SK-N-SH treated with all-trans-retinoic acid at 6 μM for 48 hours (cell line): ENCODE results near the gene SDK1.
A peak's percentile ranks its signal among the peaks of the same experiment; 100 is the strongest.

Experiments
- ATAC-seq: fragments of 200-7000 bp; cut with Tn5 transposase; 3 replicates; pipeline ENCODE4 v1.9.1; 2020; ENCODE audit warnings: mild to moderate bottlenecking, moderate library complexity
- ARNTL ChIP-seq: fragments of 450-650 bp; formaldehyde crosslinking; IDR thresholded peaks from 2 replicates; pipeline ENCODE4 v1.5.0; 2020; ENCODE audit warnings: low read depth, mild to moderate bottlenecking, moderate library complexity, borderline replicate concordance
- BACH2 ChIP-seq: fragments of 250-450 bp; sonication (Bioruptor Pico); IDR thresholded peaks from 2 replicates; pipeline ENCODE4 v1.9.0; 2021; ENCODE audit warnings: mild to moderate bottlenecking, borderline replicate concordance
- CREB5 ChIP-seq: fragments of 250-450 bp; sonication (Bioruptor Pico); IDR thresholded peaks from 2 replicates; pipeline ENCODE4 v1.5.1; 2020; ENCODE audit warnings: low read depth, mild to moderate bottlenecking, moderate library complexity
- CSDC2 ChIP-seq: fragments of 250-450 bp; sonication (Bioruptor Pico); IDR thresholded peaks from 2 replicates; pipeline ENCODE4 v1.5.0; 2020; ENCODE audit warnings: mild to moderate bottlenecking, moderate library complexity
- CSRNP3 ChIP-seq: fragments of 250-450 bp; sonication (Bioruptor Pico); IDR thresholded peaks from 2 replicates; pipeline ENCODE4 v1.5.1; 2021; ENCODE audit warnings: mild to moderate bottlenecking, moderate library complexity
- ESRRG ChIP-seq: fragments of 250-450 bp; sonication (Bioruptor Pico); IDR thresholded peaks from 2 replicates; pipeline ENCODE4 v1.6.1; 2021; ENCODE audit warnings: mild to moderate bottlenecking
- OSR1 ChIP-seq: fragments of 250-450 bp; sonication (Bioruptor Pico); IDR thresholded peaks from 2 replicates; pipeline ENCODE4 v1.8.0; 2022; ENCODE audit warnings: moderate library complexity, mild to moderate bottlenecking, inconsistent platforms
- PATZ1 ChIP-seq: fragments of 250-450 bp; sonication (Bioruptor Pico); IDR thresholded peaks from 2 replicates; pipeline ENCODE4 v1.8.0; 2020; ENCODE audit warnings: mild to moderate bottlenecking, moderate library complexity, borderline replicate concordance
- POU6F1 ChIP-seq: fragments of 250-450 bp; sonication (Bioruptor Pico); IDR thresholded peaks from 2 replicates; pipeline ENCODE4 v1.8.0; 2021; ENCODE audit warnings: low read depth, mild to moderate bottlenecking, moderate library complexity, borderline replicate concordance
- PPARA ChIP-seq: fragments of 250-450 bp; sonication (Bioruptor Pico); IDR thresholded peaks from 2 replicates; pipeline ENCODE4 v1.5.0; 2020; ENCODE audit warnings: mild to moderate bottlenecking, borderline replicate concordance
- RARB ChIP-seq: fragments of 250-450 bp; sonication (Bioruptor Pico); IDR thresholded peaks from 2 replicates; pipeline ENCODE4 v1.8.0; 2021; ENCODE audit warnings: mild to moderate bottlenecking, moderate library complexity
- TOX ChIP-seq: fragments of 250-450 bp; sonication (Bioruptor Pico); IDR thresholded peaks from 2 replicates; pipeline ENCODE4 v1.8.0; 2021; ENCODE audit warnings: mild to moderate bottlenecking, moderate library complexity, borderline replicate concordance
- TSHZ2 ChIP-seq: fragments of 250-450 bp; sonication (Bioruptor Pico); IDR thresholded peaks from 2 replicates; pipeline ENCODE4 v1.5.0; 2020; ENCODE audit warnings: mild to moderate bottlenecking, moderate library complexity
- ZC3H10 ChIP-seq: fragments of 250-450 bp; sonication (Bioruptor Pico); IDR thresholded peaks from 2 replicates; pipeline ENCODE4 v1.5.1; 2021; ENCODE audit warnings: mild to moderate bottlenecking, moderate library complexity
- ZFP3 ChIP-seq: fragments of 250-450 bp; sonication (Bioruptor Pico); IDR thresholded peaks from 2 replicates; pipeline ENCODE4 v1.5.0; 2020; ENCODE audit warnings: mild to moderate bottlenecking, moderate library complexity
- ZFP30 ChIP-seq: fragments of 450-650 bp; formaldehyde crosslinking; IDR thresholded peaks from 2 replicates; pipeline ENCODE4 v1.5.0; 2022; ENCODE audit warnings: mild to moderate bottlenecking, moderate library complexity
- ZNF565 ChIP-seq: fragments of 450-650 bp; formaldehyde crosslinking; conservative IDR thresholded peaks from 2 replicates; pipeline ENCODE4 v1.5.0; 2020; ENCODE audit warnings: low read depth, mild to moderate bottlenecking, moderate library complexity
- ZNF8 ChIP-seq: fragments of 450-650 bp; formaldehyde crosslinking; IDR thresholded peaks from 2 replicates; pipeline ENCODE4 v1.5.0; 2020; ENCODE audit warnings: mild to moderate bottlenecking, moderate library complexity

SDK1 gene

GRCh38 chr7:3480197-3480596 is 179.1 kb downstream of the SDK1 start:
- TF ChIP-seq OSR1: no peak
- TF ChIP-seq RARB (CRISPR knock-in tag): no peak
- TF ChIP-seq ESRRG: no peak
- no peak for TF ChIP-seq PATZ1
- TF ChIP-seq PPARA (CRISPR knock-in tag): no peak
- TF ChIP-seq ARNTL (CRISPR knock-in tag): no peak
- no peak for TF ChIP-seq ZNF8
- no peak for TF ChIP-seq BACH2 (CRISPR knock-in tag)
- TF ChIP-seq CSRNP3: no peak
- TF ChIP-seq ZNF565 (CRISPR knock-in tag): no peak
- TF ChIP-seq CREB5: no peak
- TF ChIP-seq ZC3H10 (CRISPR knock-in tag): no peak
- TF ChIP-seq ZFP30: no peak
- no peak for TF ChIP-seq TOX (CRISPR knock-in tag)
- TF ChIP-seq POU6F1 (CRISPR knock-in tag): no peak
- TF ChIP-seq TSHZ2 (CRISPR knock-in tag): no peak
- no peak for ATAC-seq

- ATAC-seq: no peak
- TF ChIP-seq CREB5 (no peak), PPARA (CRISPR knock-in tag) (no peak), CSDC2 (CRISPR knock-in tag) (no peak), OSR1 (no peak)
Observed at GRCh38 chr7:3481435-3481834, 180.4 kb downstream of the SDK1 start.

GRCh38 chr7:3482147-3482921 is 181.3 kb downstream of the SDK1 start:
- peak; percentile 94 for ATAC-seq
- TF ChIP-seq ZFP3 (CRISPR knock-in tag) (0 out of 2 replicates have a peak, but pooled peaks have one; percentile 50), ZNF565 (CRISPR knock-in tag) (no peak)
